GM19372 (cell line): ENCODE results near the gene MCOLN1.
"Not testable (repeated sequence)": the region's sequence is repeated elsewhere in the genome, so short reads cannot be mapped to it uniquely, and the experiment has no call there.

ENCODE experiments used
- ATAC-seq: cut with Tn5 transposase; IDR thresholded peaks from one replicate; pipeline ENCODE4 v1.9.1; 2021; ENCODE audit warnings: mild to moderate bottlenecking, low read depth, moderate library complexity; ENCODE audit not compliant: unreplicated experiment

The MCOLN1 gene

GRCh38 chr19:7561325-7561724 is 38.9 kb downstream of the MCOLN1 start:
- ATAC-seq, result no peak

GRCh38 chr19:7562646-7563393 is 40.4 kb downstream of the MCOLN1 start:
- no peak for ATAC-seq

- no peak for ATAC-seq
Measured at GRCh38 chr19:7564866-7565265, 42.4 kb downstream of the MCOLN1 start.

- ATAC-seq, result no peak
Measured at GRCh38 chr19:7565332-7565731, 42.9 kb downstream of the MCOLN1 start.

GRCh38 chr19:7570761-7571160 is 48.3 kb downstream of the MCOLN1 start:
- ATAC-seq, result no peak

- ATAC-seq, result no peak
Measured at GRCh38 chr19:7575434-7576040, 53.1 kb downstream of the MCOLN1 start.

- ATAC-seq, result not testable (repeated sequence)
Measured at GRCh38 chr19:7577422-7577821, 55.0 kb downstream of the MCOLN1 start.

GRCh38 chr19:7578127-7578526 is 55.7 kb downstream of the MCOLN1 start:
- no peak for ATAC-seq

- no peak for ATAC-seq
Measured at GRCh38 chr19:7579182-7579581, 56.8 kb downstream of the MCOLN1 start.

- no peak for ATAC-seq
Measured at GRCh38 chr19:7582446-7582845, 60.0 kb downstream of the MCOLN1 start.
